ENCODE results near the gene SORCS2.
A peak's percentile ranks its signal among the peaks of the same experiment; 100 is the strongest.

Gene SORCS2

DNA sequence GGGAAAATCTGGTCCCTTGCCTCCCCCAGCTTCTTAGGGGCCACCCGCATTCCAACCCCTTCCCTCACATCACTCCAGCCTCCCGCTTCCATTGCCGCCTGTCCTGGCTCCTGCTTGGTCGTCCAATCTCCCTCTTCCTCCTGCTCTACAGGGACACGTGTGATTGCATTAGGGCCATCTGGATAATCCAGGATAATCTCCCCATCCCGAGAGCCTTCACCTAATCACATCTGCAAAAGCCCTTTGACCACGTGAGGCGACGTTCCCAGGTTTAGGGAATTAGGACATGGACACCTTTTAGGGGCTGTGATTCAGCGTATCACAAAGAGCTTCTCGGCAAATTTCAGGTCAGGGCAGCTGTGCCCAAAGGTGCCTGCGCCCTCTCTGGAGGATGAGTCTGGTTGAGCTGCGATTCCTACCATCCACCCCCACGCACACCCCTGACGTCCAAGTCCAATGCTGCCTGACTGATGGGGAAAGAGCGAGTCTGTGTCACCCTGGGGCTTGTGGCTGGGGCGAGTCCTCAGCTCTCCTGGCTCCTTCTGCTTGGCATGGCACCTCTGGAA lies 137.8 kb downstream of the SORCS2 start:
- DNase-seq = no peak

DNA sequence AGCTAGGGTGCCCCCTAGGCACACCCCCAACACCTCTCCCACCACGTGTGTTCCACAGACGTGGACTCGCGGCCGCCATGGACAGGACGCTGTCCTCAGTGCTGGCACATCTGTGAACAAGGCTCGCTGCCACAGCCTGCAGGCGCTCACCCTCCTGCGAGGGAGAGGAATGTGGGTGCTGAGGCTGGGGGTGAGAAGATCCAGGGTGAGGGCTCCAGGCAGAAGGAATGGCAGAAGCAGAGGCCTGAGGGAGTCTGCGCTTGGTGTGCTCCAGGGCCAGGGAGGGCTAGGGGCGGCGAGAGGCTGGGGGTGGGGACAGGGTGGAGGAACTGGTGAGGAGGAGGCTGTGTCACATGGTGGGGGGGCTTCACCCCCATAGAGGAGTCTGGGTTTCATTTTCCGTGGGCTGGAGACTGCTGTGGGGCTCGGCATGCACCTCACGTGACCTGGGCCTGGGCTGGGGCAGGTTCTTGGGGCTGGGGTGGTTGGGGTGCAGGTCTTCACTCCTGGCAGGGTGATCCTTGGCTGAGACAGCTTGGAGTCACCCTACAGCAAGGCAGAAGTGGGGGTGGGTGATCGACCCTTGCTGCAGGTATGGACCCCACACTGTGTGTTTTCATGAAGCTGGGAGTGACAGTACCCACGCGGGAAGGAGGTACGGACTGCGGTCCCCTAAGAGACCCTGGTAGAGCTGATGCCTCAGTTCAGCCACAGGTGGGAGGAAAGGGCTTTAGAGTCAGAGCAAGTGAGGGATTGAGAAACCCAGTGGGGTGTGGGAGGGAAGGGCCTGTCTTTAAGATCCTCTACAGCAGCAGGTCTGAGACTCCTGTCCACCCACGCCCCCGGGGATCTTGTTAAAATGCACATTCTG lies 138.7 kb downstream of the SORCS2 start:
- DNase-seq = no peak

DNA sequence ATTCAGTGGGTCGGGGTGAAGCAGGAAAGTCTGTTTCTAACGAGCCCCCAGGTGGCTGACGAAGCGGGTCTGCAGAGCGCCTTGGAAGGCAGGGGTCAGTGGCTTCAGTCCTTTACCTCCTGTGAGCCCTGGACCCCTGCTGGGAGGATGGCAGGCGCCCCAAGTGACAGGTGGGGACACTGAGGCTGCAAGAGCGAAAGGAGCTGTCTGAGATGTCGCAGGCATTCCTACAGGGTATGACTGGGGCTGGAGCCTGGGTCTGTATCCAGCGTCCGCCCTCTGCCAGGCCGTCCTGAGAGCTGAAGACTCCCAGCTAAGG lies 139.3 kb downstream of the SORCS2 start:
- DNase-seq = no peak

DNA sequence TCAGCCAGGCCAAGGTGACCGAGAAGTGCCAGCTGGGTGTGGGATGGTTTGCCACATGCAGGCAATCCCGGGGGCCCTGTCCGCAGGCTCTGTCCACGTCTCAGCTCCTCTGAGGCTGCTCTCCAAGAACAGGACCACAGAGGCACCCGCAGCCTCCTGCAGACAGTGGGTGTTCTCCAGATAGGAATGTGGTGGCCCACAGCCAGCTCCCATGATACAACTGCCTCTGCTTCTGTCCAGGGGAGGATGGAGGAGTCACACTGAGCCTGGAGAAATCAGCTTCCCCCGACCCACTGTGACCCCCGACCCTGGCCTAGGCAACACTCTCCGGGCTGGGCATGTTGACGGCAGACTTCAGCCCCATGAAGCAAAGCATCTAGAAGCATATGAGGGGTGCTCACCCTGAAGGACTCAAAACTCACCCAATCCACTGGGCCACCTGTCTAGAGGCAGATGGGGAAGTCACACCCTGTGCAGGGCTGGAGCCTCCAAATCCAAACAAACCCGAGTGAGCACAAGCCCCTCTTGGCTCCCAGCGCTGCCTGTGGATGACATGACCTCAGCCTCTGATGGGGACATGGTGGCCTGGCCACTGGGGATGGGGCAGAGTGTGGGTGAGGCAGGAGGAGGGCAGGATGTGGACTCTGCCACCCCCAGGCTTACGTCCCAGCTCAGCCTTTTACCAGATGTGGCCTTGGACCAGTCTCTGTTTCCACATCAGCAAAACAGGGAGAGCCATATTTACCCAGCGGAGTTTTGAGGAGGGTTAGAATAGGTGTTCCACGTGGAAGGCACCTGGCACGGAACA lies 140.1 kb downstream of the SORCS2 start:
- no peak for DNase-seq

DNA sequence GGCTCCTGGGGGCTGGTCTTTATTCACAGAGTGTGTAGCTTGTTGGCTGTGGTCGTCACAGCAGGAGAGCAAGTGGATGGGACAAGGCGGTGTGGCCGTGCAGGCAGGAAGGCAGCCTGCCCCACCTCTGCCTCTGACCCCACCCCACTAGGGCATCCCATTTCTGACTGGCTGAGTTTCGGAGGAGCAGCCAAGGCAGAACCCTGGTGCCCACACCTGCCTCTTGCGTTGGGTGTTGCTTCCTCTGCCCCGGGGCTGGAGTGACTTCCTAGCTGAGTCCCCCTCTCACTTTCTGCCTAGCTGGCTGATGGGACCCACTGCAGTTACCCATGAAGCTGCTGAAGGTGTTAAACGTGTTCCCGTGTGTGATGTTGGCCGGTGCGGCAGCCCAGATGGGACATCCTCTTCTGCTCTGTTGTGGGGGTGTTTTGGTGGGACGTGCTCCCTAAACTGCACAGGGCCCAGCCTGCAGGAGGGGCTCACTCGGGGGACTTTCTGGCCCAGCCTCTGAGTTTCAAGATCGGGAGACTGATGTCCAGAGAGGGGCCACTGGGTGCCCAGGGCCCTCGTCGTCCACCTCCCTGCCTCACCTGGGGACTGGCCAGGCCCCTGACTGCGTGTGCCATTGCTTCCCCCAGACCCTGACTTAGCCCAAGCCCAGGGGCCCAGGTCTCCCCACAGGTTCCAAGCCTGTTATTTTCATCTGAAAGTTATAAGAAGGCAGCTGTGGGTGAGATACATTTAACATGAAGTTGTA lies 140.9 kb downstream of the SORCS2 start:
- DNase-seq = no peak

DNA sequence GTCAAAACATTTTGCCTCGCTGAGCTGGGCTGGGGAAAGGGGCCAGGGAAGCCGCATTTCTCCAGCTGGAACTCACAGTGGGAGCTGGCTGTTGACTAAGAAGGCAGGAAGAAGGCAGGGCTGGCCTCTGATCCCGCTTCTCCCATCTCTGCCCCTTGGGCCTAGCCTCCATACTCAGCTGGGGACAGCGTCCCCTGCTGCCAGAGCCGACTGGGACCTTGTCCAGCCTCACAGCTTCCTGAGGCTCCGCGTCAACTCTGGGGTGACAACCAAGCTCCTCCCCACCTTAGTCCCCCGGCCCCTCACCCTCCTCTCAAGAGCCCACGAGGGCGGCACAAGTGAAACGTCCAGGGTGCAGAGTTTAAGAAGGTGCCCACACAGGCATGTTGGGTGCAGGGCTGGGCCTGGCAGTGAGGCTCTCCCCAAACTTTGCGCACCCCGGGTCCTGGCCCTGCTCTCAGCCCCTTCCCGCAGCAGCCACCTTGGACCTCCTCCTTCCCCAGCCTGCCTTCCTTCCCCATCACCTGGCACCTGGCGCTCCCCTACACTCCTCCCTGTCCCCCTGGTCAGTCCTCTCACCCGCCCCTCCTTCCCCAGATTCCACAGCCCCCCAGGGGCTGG lies 141.6 kb downstream of the SORCS2 start:
- no peak for DNase-seq

DNA sequence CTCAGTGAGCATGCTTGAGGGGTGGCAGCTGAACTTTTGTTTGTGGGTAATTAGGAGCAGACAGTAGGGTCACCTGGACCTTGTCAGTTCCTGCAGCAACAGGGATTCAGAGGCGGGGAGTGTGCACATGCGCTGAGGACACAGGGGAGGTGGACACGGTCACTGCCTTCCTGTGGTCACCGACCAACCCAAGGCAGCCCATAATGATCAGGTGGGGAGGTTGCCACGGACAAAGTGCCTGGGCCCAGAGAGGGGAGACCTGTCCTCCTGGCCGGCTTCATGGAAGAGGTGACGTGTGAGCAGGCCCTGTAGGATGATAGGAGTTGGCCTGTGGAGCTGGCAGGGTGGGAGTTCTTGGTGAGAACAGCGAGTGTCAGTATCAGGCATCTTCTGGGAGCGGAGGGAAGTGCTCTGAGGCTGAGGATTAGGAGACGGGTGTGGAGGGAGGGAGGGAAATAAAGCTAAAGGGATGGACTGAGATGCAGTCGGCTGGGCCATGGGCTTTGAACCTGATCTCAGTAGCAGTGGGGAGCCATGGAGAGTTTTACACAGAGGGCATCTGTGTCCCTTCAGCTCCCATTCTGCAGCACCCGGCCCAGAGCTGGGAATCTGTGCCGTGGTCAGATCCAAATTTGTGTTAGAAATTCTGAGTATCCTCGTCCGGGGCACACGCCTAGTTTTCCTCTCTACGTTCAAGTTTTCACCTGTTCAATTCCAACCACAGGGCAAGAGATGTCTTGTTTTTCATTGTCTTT lies 142.4 kb downstream of the SORCS2 start:
- no peak for DNase-seq

DNA sequence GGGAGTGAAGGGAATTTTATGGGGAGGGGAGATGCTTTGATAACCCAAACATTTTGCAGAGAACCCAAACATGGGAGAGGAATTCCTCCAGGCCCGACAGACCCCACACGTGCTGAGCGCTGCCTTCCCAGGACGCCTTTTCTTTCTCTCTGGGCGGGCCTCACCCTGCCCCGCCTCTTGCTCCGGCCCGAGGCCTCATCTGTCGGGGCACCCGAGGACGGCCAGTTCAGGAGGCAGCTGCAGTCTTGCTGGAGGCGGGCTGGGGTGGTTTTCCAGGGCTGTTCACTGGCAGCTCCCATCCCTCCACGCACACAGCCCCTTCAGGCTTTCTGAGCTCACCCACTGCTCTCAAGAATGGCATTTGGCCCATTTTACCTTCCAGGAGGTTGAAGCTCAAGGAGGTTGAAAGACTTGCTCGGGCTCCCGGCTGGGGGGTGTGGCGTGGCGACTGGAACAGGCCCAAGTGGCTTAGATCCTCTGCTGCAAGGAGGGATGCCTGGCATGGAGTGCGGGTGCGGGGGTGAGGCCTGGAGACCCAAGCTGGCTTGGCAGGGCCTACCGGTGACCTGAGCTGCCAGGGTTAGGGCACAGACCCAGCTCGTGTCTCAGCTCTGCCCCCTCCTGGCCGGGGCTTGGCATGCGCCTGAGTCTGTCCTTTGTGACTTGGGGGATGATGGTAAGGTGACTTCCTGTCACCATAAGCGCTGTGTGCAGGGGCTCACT lies 143.2 kb downstream of the SORCS2 start:
- DNase-seq = peak in 2 of 4 experiments; percentile 6 to 12

DNA sequence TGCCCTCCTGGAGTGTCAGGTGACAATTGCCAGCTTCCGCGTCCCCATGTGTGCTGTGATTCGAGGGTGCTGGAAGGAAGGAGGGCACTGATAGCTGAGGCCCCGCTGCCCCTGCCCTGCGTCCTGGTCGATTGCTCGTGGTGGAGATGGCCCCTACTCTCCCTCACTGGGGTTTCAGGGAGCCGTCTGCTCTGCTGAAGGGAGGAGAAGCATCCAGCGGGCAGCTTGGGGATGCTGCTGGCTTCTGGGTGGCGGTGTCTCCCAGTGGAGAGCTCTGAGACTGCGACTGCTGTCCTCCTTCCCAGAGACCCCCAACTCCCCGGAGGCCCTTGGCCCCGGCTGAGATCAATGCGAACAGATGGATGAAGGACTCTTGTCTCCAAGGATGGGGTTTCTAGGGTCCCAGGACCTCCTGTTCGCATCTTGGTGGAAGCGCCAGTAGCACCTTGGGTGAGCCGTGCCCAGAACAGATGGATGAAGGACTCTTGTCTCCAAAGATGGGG lies 143.8 kb downstream of the SORCS2 start:
- DNase-seq = no peak

DNA sequence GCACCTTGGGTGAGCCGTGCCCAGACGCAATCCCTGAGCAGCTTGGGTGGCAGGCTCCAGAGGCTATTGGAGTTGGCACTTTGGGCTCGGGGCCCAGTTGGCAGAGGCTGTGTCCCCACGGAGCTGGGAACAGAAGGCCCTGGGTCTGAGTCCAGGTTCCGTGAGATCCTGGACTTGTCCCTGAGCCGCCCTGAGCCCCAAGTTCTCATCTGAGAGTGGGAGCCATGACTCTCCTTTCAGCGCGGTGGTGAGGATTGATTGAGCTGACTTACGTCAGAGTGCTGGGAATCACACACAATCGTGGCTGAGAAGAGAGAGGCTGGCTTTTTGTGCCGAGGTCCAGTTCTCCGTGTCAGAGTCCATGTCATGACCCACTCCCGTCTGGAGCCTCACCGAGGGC lies 144.4 kb downstream of the SORCS2 start:
- DNase-seq = no peak

DNA sequence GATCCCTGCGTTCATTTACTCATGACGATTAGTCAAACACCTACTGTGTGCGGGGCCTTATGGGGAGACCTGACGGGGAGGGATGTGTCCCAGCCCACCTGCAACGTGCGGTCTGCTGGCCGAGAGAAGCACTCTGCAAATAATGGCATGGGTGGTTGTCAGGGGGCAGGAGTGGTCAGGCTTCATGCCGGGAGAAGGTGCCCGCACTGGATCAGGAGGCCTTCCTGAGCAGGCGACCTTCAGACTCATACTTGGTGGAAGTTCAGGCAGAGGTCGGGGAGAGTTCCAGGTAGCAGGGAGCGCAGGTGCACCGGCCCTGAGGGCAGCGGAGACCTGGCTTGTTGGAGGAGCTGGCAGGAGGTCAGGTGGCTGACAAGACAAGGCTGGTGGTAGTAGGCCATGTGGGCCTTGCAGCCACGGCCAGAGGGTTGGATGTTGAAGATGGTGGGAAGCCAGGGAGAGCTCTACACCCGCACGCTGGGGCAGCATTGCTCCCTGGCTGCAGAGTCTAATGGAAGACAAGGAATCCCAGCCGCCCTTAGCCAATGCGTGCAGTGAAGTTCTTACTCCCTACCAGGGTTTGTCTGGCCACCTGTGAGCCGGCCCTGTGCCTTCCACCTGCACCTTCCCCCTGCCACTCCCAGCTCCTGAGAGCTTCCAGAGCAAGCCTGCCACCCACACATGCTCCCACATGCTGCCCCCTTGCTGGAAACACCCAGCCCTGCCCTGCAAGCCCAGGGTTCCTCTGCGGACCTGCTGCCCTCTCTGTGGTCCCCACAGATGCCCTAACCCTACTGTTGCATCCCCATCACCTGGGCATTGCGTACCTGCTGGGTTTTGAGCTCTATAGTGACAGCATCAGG lies 145.1 kb downstream of the SORCS2 start:
- DNase-seq = no peak

DNA sequence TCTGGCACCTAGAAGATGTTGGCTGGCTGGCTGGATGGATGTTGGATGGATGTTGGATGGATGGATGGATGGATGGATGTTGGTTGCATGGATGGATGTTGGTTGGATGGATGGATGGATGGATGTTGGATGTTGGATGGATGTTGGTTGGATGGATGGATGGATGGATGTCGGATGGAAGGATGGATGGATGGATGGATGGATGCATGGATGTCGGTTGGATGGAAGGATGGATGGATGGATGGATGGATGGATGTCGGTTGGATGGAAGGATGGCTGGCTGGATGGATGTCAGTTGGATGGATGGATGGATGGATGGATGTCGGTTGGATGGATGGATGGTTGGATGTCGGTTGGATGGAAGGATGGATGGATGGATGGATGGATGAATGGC lies 145.7 kb downstream of the SORCS2 start:
- DNase-seq = no peak

DNA sequence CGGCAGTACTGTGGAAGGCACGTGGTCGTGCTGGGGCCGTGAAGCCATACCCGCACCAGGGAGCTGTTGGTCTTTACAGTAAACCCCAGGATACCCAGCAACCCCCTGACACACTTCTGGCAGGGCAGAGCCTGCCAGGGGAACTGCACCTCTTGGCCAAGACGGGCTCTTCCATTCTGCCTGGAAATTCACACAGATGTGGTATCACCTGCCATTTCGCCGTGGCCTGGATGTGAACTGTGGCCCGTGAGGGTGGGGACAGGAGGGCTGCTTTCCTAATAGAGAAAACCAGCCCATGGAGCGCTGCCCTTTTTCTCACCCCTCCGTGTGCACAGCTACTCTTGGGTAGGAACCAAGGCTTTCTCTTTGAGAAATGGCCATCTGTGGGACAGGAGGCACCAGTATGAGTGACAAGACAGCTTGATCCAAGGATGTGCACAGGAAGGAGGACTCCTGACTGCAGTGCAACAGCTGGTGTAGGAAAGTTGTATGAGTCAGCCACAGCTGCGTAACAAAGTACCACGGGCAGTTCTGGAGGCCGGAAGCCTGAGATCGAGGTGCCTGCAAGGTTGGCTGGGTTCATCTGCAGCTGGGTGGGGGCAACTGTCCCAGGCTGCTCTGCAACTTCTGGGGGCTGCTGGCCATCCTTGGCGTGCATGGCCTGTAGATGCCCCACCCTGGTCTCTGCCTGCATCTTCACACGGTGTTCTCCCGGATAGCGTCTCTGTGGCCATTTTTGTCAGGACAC lies 146.7 kb downstream of the SORCS2 start:
- DNase-seq = no peak

DNA sequence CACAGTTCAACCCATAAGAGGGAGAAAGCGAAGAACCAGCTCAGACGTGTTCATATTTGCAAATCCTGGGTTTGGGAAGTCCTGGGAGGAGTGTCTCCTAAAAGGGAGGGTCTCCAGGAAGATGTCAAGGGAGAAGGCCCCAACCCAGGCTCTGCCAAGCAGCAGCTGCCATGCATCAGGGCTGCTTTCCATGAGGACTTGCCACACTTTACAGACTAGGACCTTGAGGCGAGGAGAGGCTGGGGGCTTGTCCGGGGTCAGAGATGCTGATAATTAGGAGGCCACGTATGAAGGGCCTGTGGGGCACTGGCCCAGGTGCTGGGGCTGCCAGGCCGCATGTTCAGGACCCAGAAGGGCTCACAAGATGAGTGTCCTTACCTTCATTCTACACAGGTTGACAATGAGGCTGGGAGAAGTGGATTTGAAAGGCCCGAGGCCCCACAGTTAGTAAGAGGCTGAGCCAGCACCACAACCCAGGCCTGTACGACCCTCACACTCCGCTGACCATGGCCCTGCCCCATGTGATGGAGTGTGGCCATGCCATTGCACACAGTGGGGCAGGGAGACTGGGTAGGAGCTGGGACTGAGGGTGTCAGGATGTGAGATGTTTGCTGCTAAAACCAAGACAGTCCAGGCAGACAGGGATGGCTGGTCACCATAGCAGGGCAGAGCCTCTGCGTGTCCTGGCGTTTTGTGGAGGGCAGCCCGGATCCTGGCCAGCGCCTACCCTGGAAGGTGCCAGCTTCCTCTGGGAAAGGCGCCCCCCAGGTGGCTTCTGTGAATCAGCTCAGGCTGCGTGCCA lies 147.6 kb downstream of the SORCS2 start:
- no peak for DNase-seq

DNA sequence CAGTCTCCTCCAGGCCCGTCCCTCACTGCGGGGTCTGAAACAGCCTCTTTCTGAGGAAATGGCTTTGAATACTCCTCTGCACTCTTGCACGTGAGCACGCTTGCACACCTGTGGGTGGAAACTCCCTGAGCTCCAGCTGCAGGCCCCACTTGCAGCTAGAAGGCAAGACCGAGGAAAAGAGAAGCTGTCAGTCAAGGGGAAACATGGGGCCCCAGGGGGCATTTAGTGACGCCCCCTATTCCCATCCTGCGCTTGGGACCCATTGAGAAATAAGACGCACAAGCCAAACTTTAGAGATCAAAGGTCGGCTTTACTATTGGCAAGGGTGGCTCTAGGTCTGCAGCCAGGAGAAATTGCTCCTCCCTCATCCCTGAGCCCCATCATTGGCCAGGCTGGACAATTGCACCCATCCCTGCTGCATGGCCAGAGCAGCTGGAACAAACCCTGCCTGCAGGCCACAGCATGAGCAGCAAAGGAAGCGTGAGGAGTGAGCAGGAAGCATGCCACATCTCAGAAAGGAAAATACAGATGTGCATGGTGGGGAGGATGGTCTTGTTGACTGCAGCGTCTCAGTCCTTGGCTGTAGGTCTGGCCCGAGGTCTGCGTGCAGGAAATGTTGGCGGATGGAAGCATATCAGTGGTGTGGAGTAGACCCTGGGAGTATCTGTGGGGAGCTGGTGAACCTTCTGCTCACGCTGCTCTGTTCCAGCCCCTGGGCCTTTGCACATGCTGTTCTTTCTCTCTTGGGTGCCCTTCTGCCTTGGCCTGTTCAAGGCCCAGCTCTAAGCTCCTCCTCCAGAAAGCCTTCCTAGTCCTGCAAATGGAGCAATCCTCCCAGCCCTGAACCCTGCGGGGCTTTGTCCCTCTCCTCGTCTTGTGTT lies 148.5 kb downstream of the SORCS2 start:
- no peak for DNase-seq

DNA sequence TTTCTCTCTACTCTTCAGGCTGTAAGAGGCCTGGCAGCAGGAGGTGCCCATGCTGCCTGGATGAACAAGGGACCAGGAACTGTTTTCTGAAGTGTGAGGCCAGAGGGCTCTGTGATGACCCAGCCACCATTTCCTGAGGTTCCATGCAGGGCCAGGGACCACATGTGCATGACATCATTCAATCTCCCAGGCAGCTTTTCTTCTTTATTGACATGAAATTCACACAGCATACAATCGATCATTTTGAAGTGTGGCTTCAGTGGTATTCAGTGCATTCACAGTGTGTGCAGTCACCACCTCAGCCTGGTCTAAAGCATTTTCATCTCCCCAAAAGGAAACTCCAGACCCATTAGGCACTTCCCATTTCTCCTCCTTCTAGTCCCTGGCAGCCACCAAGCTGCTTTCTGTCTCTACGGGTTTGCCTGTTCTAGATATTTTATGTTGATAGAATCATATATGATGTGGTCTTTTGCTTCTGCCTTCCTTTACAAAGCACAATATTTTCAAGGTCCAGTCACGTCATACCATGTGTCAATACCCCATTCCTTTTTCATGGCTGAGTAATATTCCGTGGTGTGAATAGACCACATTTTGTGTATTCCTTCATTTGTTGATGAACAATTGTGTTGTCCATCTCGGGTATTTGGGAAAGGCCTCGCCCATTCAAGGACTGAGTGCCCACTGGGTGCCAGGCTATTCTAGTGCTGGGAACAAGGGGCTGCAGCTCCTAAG lies 149.3 kb downstream of the SORCS2 start:
- no peak for DNase-seq

All from activated naive CD4-positive, alpha-beta T cell (primary cell).